Adrenal gland (tissue), 12 donors: Measurements from ENCODE around the gene DRICH1. TPM values are rescaled to one million over a fixed set of nuclear protein-coding genes. Genes with fewer than 3 reads are reported as not detected.

Experiments used
- DNase-seq, 7 donors: peaks; one replicate each; pipeline ENCODE4 v3.0.0-alpha.2; 2019 to 2020
- H3K27ac ChIP-seq, 5 donors: fragments of 200-600 bp; sonication (generic) in 4 of 5; 1 replicate in 3 of 5; 2 replicates in 2 of 5; pipeline versions ENCODE4 v1.5.1 to v1.8.0; 2016 to 2020; ENCODE audit warnings: mild to moderate bottlenecking in 1 of 5
- H3K27me3 ChIP-seq: fragments of 200-600 bp; 2 replicates; pipeline ENCODE4 v1.8.0; 2021
- H3K36me3 ChIP-seq, 2 donors: fragments of 200-600 bp; replicated peaks in 1 of 2; 1 replicate in 1 of 2; 2 replicates in 1 of 2; pipeline versions ENCODE4 v1.5.1 to v1.8.0; 2018 to 2022
- H3K4me1 ChIP-seq, 2 donors: fragments of 200-600 bp; replicated peaks in 1 of 2; 1 replicate in 1 of 2; 2 replicates in 1 of 2; pipeline versions ENCODE4 v1.5.1 to v1.8.0; 2018 to 2021
- H3K4me3 ChIP-seq, 4 donors: fragments of 200-600 bp; sonication (generic) in 3 of 4; one replicate each; pipeline ENCODE4 v1.5.1; 2016 to 2018
- H3K9me3 ChIP-seq, 3 donors: fragments of 200-600 bp; sonication (generic) in 1 of 3; replicated peaks in 1 of 3; 1 replicate in 2 of 3; 2 replicates in 1 of 3; pipeline versions ENCODE4 v1.5.1 to v1.8.0; 2016 to 2021
- POLR2A ChIP-seq, 2 donors: fragments of 450-650 bp; IDR thresholded peaks; one replicate each; pipeline ENCODE4 v1.6.1; 2017; ENCODE audit warnings: antibody characterized with exemption in 2 of 2, mild to moderate bottlenecking in 2 of 2, moderate library complexity in 1 of 2
- WGBS, 4 donors: extraction: QIAGEN DNeasy Blood & Tissue Kit in 2 of 4; methylation state at CpG; one replicate each; pipeline versions ENCODE4 v1.1.5 to v1.1.7; 2013 to 2017; 5-methylcytosine and 5-hydroxymethylcytosine counted together
- intact Hi-C, 2 donors: fragments of 100-400 bp; cut with DNase I; formaldehyde crosslinking; loops; one replicate each; pipeline versions ENCODE4 v1.14.1 to v1.15.0; 2022 to 2023
- polyA plus RNA-seq, 3 donors: library from polyadenylated mRNA; stranded (reverse); fragments of 200-250 nt in 2 of 3; fragments of 350-450 nt in 1 of 3; fragmentation: Illumina TruSeq in 1 of 3; extraction: RNeasy Lipid Tissue Mini Kit (QIAGEN cat#74804) in 1 of 3; gene quantifications; one replicate each; pipeline ENCODE4 v1.2.3, GENCODE V29; 2013 to 2014
- total RNA-seq, 9 donors: library from RNA; depleted of rRNA in 4 of 9; stranded (reverse); fragments of >200 nt in 4 of 9; fragments of 120-200 nt in 1 of 9; fragmentation: NEBNext Ultra II Directional in 1 of 9; extraction: Animal tissue kit (Norgen Biotek cat#: 25700) in 1 of 9; gene quantifications; one replicate each; pipeline versions ENCODE4 v1.1.0 to v1.2.4, GENCODE V29; 2013 to 2023
- TF ChIP-seq, protein P1 (sequence below), 6 experiments: fragments of 450-650 bp in 4 of 6; fragments of 200-600 bp in 2 of 6; sonication (generic) in 1 of 6; IDR thresholded peaks; 1 replicate in 5 of 6; 2 replicates in 1 of 6; pipeline versions ENCODE4 v1.5.1 to v1.8.0; 2016 to 2021; ENCODE audit warnings: antibody characterized with exemption in 6 of 6, mild to moderate bottlenecking in 2 of 6, moderate library complexity in 1 of 6
- donor health status: healthy with polysubstance abuse.
- donor health status: Bipolar disorder and iron deficiency.
- donor health status: DM: yes; HTN: yes; CAD: no.
- donor health status: DM: no; HTN: no; CAD: no.
- donor health status: DM: no; HTN: no; CAD: no.
- donor health status: DM: yes; HTN: yes; CAD: no.

Gene DRICH1
- total and polyA plus RNA-seq, 12 donors, result 0.26 to 6.0 (median 1.0) TPM; not detected in 5

DNA sequence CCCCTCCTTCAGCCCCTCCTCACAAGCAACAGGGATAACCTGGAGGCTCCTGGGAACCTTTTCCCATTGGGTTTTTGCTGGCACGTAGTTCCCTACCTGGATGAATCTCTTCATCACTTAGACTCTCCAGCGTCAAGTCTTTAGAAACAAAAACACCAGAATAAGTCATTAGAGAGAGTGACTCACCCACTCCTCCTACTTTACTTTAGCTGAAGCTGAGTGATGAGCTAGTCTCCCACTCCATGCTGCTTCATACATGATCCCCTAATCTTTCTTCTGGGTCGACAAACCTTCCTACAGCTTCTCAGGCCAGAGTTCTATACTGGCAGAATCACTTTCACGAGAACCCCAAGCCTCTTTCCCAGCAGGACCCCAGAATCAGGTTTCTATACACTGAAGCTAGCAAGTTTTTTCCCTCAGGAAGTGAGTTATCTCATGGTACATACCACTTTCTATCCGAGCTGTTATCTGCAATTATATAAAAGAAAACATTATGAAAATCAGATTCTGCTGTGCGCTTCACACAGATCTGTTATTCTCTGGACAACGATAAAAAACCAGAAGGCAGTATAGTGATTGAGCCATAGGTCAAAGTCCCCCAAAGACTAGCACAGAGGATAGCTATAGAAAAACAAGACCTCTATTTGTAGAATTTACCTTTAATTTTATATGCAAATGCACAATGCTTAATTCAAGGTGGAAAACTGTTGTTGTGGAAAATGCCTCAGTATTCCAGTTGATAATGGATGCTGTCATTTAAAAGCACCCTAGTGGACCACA lies 18.7 kb downstream of the DRICH1 start:
- no peak overlapping the region for H3K27ac ChIP-seq
- no peak for DNase-seq
- no peaks in the 10 kb centered on the region for H3K36me3 ChIP-seq
- H3K4me3 ChIP-seq, result no peak overlapping the region
- no peaks in the 10 kb centered on the region for H3K27me3 ChIP-seq
- H3K4me1 ChIP-seq, result no peaks in the 10 kb centered on the region
- no peak for TF ChIP-seq POLR2A (IDR thresholded peaks at IDR 0.05)
- TF ChIP-seq, protein P1, sequence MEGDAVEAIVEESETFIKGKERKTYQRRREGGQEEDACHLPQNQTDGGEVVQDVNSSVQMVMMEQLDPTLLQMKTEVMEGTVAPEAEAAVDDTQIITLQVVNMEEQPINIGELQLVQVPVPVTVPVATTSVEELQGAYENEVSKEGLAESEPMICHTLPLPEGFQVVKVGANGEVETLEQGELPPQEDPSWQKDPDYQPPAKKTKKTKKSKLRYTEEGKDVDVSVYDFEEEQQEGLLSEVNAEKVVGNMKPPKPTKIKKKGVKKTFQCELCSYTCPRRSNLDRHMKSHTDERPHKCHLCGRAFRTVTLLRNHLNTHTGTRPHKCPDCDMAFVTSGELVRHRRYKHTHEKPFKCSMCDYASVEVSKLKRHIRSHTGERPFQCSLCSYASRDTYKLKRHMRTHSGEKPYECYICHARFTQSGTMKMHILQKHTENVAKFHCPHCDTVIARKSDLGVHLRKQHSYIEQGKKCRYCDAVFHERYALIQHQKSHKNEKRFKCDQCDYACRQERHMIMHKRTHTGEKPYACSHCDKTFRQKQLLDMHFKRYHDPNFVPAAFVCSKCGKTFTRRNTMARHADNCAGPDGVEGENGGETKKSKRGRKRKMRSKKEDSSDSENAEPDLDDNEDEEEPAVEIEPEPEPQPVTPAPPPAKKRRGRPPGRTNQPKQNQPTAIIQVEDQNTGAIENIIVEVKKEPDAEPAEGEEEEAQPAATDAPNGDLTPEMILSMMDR (IDR thresholded peaks at IDR 0.05), result no peak
- intact Hi-C loops, result no loop called here
- no peaks in the 10 kb centered on the region for H3K9me3 ChIP-seq
- WGBS, 4 donors, result 75 to 83% (median 79%) methylated on average over 7 of the region's 7 CpGs

DNA sequence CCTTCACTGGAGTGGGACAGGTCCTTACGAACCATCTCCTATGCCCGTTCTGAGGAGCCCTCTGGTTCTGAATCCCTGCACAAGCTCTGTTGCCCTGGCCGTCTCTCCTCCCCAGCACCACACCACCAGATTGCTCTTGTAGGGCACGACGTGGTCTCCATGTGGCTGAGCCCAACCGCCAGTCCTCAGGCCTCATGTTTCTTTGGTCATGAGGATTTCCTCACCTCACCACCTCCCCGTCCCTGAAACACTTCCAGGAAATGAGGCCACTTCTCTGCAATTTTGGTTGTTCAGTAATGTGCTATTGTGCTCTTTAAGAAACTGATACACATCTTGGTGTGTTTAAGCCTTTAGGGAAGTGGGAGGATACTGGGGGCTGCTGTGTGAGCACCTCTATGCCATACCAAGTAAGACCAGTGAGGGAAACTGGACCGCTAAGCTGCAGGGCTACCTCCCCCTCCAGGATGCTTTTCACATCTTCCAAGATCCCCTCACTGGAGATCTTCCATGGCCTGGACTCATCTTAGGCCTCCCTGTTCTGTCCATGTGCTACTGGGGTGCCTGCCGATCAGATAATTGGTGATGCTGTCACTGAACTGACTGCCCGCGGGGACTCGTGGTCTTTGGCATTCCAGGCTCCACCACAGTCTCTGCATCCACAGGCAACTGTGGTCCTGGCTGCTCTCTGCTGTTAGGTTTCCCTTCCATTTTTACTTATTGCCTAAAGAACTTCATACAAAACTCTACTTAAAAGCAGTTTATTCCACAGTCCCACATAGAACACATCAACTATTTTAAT lies 21.9 kb downstream of the DRICH1 start:
- Histone ChIP-seq H3K4me3 (no peak overlapping the region), H3K27me3 (no peaks in the 10 kb centered on the region), H3K4me1 (no peaks in the 10 kb centered on the region), H3K27ac (no peak overlapping the region), H3K9me3 (no peaks in the 10 kb centered on the region), H3K36me3 (no peaks in the 10 kb centered on the region)
- TF ChIP-seq, protein P1 (IDR thresholded peaks at IDR 0.05), result no peak
- no peak for TF ChIP-seq POLR2A (IDR thresholded peaks at IDR 0.05)
- DNase-seq, result no peak
- WGBS, 4 donors, result 86 to 89% (median 89%) methylated on average over 12 of the region's 12 CpGs
- intact Hi-C loops, result no loop called here

DNA sequence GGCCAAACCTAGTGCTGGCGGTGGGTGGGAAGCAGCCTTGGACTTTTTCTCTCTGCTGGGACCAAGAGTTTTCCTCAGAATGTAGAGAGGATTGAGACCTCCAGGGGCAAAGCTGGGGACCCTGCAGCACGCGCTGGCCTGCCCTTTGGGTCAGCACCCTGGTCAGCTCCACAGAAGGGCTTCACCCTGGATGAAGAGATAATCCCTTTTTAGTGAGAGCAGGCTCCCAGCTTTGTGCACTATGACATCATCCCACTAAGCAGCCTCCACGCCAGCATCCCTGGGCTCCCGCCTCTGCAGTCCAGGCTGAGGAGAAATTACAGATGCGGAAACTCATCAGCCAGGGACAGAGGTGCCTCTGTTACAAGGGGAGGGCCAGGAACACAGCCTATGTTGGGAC lies 23.5 kb downstream of the DRICH1 start:
- no peaks in the 10 kb centered on the region for H3K27me3 ChIP-seq
- no peak overlapping the region for H3K27ac ChIP-seq
- no peaks in the 10 kb centered on the region for H3K4me1 ChIP-seq
- no peaks in the 10 kb centered on the region for H3K36me3 ChIP-seq
- TF ChIP-seq POLR2A (IDR thresholded peaks at IDR 0.05), result no peak
- TF ChIP-seq, protein P1 (IDR thresholded peaks at IDR 0.05), result no peak
- H3K9me3 ChIP-seq, result no peaks in the 10 kb centered on the region
- intact Hi-C loops, result no loop called here
- WGBS, 4 donors, result 62 to 90% (median 74%) methylated on average over 3 to 6 of the region's 6 CpGs
- no peak for DNase-seq
- H3K4me3 ChIP-seq, result no peak overlapping the region
